Measurements from ENCODE around the gene STK32C. TPM values are rescaled to one million over a fixed set of nuclear protein-coding genes. Genes with fewer than 3 reads are reported as not detected.

STK32C gene
- total RNA-seq, 1 experiment from 2014 or later: 13.5 TPM

GRCh38 chr10:132303361-132304115, 4.2 kb downstream of the STK32C start:
- no peaks in the 10 kb centered on the region for H3K9me3 Mint-ChIP-seq (ENCODE audit: low read depth, unreplicated experiment)
- intact Hi-C loops (cut with micrococcal nuclease; ENCODE audit: unreplicated experiment): no loop called here
- no peak overlapping the region for H3K4me3 Mint-ChIP-seq (ENCODE audit: low read depth, unreplicated experiment)
- no peaks in the 10 kb centered on the region for H3K27me3 Mint-ChIP-seq (ENCODE audit: unreplicated experiment)
- CTCF ChIA-PET: no interaction called here
- no peak for TF ChIP-seq CTCF (IDR thresholded peaks at IDR 0.05; ENCODE audit: unreplicated experiment)
- H3K27ac Mint-ChIP-seq (ENCODE audit: unreplicated experiment): no peak overlapping the region
- no peaks in the 10 kb centered on the region for H3K4me1 Mint-ChIP-seq (ENCODE audit: low read depth, unreplicated experiment)
- H3K36me3 Mint-ChIP-seq (ENCODE audit: insufficient read depth, unreplicated experiment): peaks cover 19% of the 10 kb centered on the region
- DNase-seq: no peak
- BruUV-seq (replicated peaks): no TSS peak

GRCh38 chr10:132302421-132303310, 5.1 kb downstream of the STK32C start:
- Mint-ChIP-seq H3K27ac (ENCODE audit: unreplicated experiment) (no peak overlapping the region), H3K4me3 (ENCODE audit: low read depth, unreplicated experiment) (no peak overlapping the region), H3K27me3 (ENCODE audit: unreplicated experiment) (no peaks in the 10 kb centered on the region), H3K36me3 (ENCODE audit: insufficient read depth, unreplicated experiment) (peaks cover 11% of the 10 kb centered on the region), H3K4me1 (ENCODE audit: low read depth, unreplicated experiment) (no peaks in the 10 kb centered on the region), H3K9me3 (ENCODE audit: low read depth, unreplicated experiment) (no peaks in the 10 kb centered on the region)
- no peak for DNase-seq
- intact Hi-C loops (cut with micrococcal nuclease; ENCODE audit: unreplicated experiment): no loop called here
- CTCF ChIA-PET: no interaction called here
- BruUV-seq (replicated peaks): no TSS peak
- no peak for TF ChIP-seq CTCF (IDR thresholded peaks at IDR 0.05; ENCODE audit: unreplicated experiment)

- CTCF ChIA-PET: no interaction called here
- BruUV-seq (replicated peaks): no TSS peak
- no peaks in the 10 kb centered on the region for H3K27me3 Mint-ChIP-seq (ENCODE audit: unreplicated experiment)
- intact Hi-C loops (cut with micrococcal nuclease; ENCODE audit: unreplicated experiment): no loop called here
- no peak overlapping the region for H3K27ac Mint-ChIP-seq (ENCODE audit: unreplicated experiment)
- no peak overlapping the region for H3K4me3 Mint-ChIP-seq (ENCODE audit: low read depth, unreplicated experiment)
- H3K9me3 Mint-ChIP-seq (ENCODE audit: low read depth, unreplicated experiment): no peaks in the 10 kb centered on the region
- no peaks in the 10 kb centered on the region for H3K4me1 Mint-ChIP-seq (ENCODE audit: low read depth, unreplicated experiment)
- H3K36me3 Mint-ChIP-seq (ENCODE audit: insufficient read depth, unreplicated experiment): peaks cover under 1% of the 10 kb centered on the region
- no peak for DNase-seq
- TF ChIP-seq CTCF (IDR thresholded peaks at IDR 0.05; ENCODE audit: unreplicated experiment): no peak
These were observed 6.1 kb downstream of the STK32C start for GRCh38 chr10:132301371-132302330.

GRCh38 chr10:132300582-132300981, 7.2 kb downstream of the STK32C start:
- Mint-ChIP-seq H3K36me3 (ENCODE audit: insufficient read depth, unreplicated experiment) (no peaks in the 10 kb centered on the region), H3K9me3 (ENCODE audit: low read depth, unreplicated experiment) (no peaks in the 10 kb centered on the region), H3K4me1 (ENCODE audit: low read depth, unreplicated experiment) (no peaks in the 10 kb centered on the region), H3K4me3 (ENCODE audit: low read depth, unreplicated experiment) (no peak overlapping the region), H3K27ac (ENCODE audit: unreplicated experiment) (no peak overlapping the region), H3K27me3 (ENCODE audit: unreplicated experiment) (no peaks in the 10 kb centered on the region)
- TF ChIP-seq CTCF (IDR thresholded peaks at IDR 0.05; ENCODE audit: unreplicated experiment): no peak
- CTCF ChIA-PET: no interaction called here
- intact Hi-C loops (cut with micrococcal nuclease; ENCODE audit: unreplicated experiment): no loop called here
- DNase-seq: no peak
- no TSS peak for BruUV-seq (replicated peaks)
